ENCODE data around the gene UBXN7. TPM values are rescaled to one million over a fixed set of nuclear protein-coding genes. Genes with fewer than 3 reads are reported as not detected.

Gene UBXN7
- total and polyA plus RNA-seq, 7 donors: 1.3 to 23.7 (median 12.2) TPM

DNA sequence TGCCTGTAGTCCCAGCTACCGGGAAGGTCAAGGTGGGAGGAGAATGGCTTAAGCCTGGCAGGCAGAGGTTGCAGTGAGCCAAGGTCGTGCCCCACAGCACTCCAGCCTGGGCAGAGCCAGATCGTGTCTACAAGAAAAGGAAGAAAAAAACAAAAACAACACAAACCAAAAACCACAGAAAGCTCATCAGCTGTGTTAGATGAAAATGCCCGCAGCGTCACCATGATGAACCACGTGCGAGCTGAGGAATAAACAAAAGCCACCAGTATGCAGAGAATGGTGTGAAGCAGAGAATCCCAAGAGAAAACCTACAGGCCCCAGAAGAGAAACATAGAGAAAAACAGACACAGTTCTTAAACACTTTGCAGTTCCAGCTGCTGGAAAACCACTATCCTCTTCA lies 74.3 kb downstream of the UBXN7 start:
- DNase-seq: no peak
- TF ChIP-seq, protein P1, sequence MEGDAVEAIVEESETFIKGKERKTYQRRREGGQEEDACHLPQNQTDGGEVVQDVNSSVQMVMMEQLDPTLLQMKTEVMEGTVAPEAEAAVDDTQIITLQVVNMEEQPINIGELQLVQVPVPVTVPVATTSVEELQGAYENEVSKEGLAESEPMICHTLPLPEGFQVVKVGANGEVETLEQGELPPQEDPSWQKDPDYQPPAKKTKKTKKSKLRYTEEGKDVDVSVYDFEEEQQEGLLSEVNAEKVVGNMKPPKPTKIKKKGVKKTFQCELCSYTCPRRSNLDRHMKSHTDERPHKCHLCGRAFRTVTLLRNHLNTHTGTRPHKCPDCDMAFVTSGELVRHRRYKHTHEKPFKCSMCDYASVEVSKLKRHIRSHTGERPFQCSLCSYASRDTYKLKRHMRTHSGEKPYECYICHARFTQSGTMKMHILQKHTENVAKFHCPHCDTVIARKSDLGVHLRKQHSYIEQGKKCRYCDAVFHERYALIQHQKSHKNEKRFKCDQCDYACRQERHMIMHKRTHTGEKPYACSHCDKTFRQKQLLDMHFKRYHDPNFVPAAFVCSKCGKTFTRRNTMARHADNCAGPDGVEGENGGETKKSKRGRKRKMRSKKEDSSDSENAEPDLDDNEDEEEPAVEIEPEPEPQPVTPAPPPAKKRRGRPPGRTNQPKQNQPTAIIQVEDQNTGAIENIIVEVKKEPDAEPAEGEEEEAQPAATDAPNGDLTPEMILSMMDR (IDR thresholded peaks at IDR 0.05): no peak
- WGBS, 3 donors: 88 to 91% (median 90%) methylated on average over 7 of the region's 7 CpGs
- Histone ChIP-seq H3K36me3 (ENCODE audit: insufficient read depth in 1 of 2, low read depth in 1 of 2) (peaks cover 0 to 95% of the 10 kb centered on the region in 2 donors), H3K27me3 (ENCODE audit: insufficient read depth in 3 of 3, low read length in 2 of 3) (no peaks in the 10 kb centered on the region), H3K4me3 (no peak overlapping the region), H3K9me3 (no peaks in the 10 kb centered on the region), H3K27ac (no peak overlapping the region), H3K4me1 (no peaks in the 10 kb centered on the region)
- intact Hi-C loops (cut with DNase I): no loop called here
- no peak for ATAC-seq

DNA sequence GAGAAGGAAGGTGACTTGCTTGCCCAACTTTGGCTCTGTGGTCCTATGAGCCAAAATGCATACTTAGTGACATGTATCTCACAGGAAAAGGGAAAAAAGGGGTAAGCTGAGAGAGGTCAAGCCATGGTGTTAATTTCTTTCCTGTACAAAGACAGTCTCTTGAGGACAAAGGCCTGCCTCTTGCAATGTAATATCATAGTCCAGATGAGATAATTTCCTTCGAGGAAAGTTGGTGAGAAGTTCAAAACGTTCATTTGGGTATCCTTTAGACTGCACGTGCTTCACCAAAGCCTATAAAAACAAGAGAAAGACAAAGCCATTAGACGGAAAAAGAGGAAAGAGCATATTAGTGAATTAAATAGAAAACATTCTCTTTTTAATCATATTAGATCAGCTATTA lies 75.7 kb downstream of the UBXN7 start:
- Histone ChIP-seq H3K4me3 (no peak overlapping the region), H3K27ac (no peak overlapping the region), H3K36me3 (ENCODE audit: insufficient read depth in 1 of 2, low read depth in 1 of 2) (peaks cover 0 to 87% of the 10 kb centered on the region in 2 donors), H3K4me1 (no peaks in the 10 kb centered on the region), H3K9me3 (no peaks in the 10 kb centered on the region), H3K27me3 (ENCODE audit: insufficient read depth in 3 of 3, low read length in 2 of 3) (no peaks in the 10 kb centered on the region)
- 66 to 82% (median 79%) methylated on average over 4 of the region's 4 CpGs for WGBS, 3 donors
- TF ChIP-seq, protein P1 (IDR thresholded peaks at IDR 0.05): no peak
- DNase-seq: no peak
- intact Hi-C loops (cut with DNase I): no loop called here
- no peak for ATAC-seq

DNA sequence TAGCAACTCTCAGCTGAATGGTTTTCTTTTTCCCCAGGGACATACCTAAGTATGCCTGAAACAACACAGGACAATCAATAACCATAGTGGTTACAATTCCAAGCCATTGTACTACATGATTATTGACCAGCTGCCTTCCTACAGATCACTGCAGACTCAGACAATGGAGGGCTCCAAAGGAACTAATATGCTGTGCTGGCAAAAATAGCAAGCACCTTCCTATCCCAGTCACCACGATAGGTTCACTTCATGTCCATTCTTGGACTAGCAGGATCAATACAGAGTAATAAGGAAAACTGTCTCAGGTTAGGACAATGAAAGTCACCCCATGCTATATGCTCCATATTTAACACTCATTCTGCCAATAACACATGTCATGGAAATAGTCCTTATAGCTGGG lies 76.6 kb downstream of the UBXN7 start:
- DNase-seq (no peak), ATAC-seq (no peak)
- TF ChIP-seq, protein P1 (IDR thresholded peaks at IDR 0.05): no peak
- intact Hi-C loops (cut with DNase I): no loop called here
- Histone ChIP-seq H3K4me3 (no peak overlapping the region), H3K27ac (no peak overlapping the region), H3K27me3 (ENCODE audit: insufficient read depth in 3 of 3, low read length in 2 of 3) (no peaks in the 10 kb centered on the region), H3K9me3 (no peaks in the 10 kb centered on the region), H3K36me3 (ENCODE audit: insufficient read depth in 1 of 2, low read depth in 1 of 2) (peaks cover 0 to 78% of the 10 kb centered on the region in 2 donors), H3K4me1 (no peaks in the 10 kb centered on the region)
- WGBS, 3 donors: 93% methylated on average over 1 of the region's 1 CpG

DNA sequence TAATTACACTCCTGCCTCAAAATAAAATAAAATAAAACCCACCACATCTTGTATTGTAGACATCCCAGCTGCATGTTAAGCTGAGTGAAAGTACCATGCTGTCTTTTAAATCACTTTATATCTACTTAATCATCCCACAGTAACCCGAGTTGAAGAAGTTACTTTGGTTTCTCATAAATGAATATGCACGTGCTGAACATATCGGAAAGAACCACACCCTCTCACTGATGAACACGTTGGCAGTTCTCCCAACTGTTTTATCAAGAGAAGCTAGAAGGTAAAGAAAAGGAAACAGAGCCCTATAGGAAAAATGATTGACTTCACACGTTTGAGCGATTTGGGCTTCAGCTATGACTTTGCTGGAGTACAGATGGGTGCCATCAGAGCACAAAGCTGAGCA lies 78.1 kb downstream of the UBXN7 start:
- no peaks in the 10 kb centered on the region for H3K4me1 ChIP-seq
- no peak for DNase-seq
- H3K27ac ChIP-seq: no peak overlapping the region
- intact Hi-C loops (cut with DNase I): no loop called here
- H3K36me3 ChIP-seq (ENCODE audit: insufficient read depth in 1 of 2, low read depth in 1 of 2): peaks cover 0 to 63% of the 10 kb centered on the region in 2 donors
- no peaks in the 10 kb centered on the region for H3K9me3 ChIP-seq
- whole genome bisulfite sequencing, 3 donors: 67 to 74% (median 74%) methylated on average over 6 of the region's 6 CpGs
- H3K4me3 ChIP-seq: no peak overlapping the region
- no peaks in the 10 kb centered on the region for H3K27me3 ChIP-seq (ENCODE audit: insufficient read depth in 3 of 3, low read length in 2 of 3)
- TF ChIP-seq, protein P1 (IDR thresholded peaks at IDR 0.05): no peak
- no peak for ATAC-seq

DNA sequence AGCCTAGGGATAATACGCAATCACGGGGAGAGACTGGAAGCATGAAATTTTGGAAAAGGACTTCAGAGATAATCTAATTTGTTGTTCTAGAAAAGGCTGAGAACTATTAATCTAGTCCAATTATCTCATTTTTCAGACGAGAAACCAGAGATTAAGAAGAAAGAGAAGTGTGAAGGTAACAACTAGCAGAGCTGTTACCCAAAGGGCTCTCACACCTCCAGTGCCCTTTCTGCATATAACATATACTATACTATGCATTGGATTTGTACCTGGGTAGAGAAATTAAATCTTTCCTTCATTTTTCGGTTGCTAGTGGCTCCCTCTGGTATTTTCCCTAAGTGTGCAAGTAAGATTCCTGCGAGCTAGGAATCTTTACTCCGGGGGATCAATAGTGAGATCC lies 80.7 kb downstream of the UBXN7 start:
- DNase-seq: no peak
- ATAC-seq: no peak
- Histone ChIP-seq H3K36me3 (ENCODE audit: insufficient read depth in 1 of 2, low read depth in 1 of 2) (peaks cover 0 to 38% of the 10 kb centered on the region in 2 donors), H3K4me3 (no peak overlapping the region), H3K27me3 (ENCODE audit: insufficient read depth in 3 of 3, low read length in 2 of 3) (no peaks in the 10 kb centered on the region), H3K9me3 (no peaks in the 10 kb centered on the region), H3K27ac (no peak overlapping the region), H3K4me1 (no peaks in the 10 kb centered on the region)
- intact Hi-C loops (cut with DNase I): no loop called here
- TF ChIP-seq, protein P1 (IDR thresholded peaks at IDR 0.05): no peak
- 73 to 86% (median 78%) methylated on average over 6 of the region's 6 CpGs for WGBS, 3 donors
